Keratinocyte (primary cell): ENCODE results near the gene MYL10. TPM values are rescaled to one million over a fixed set of nuclear protein-coding genes. Genes with fewer than 3 reads are reported as not detected.

Source experiments
- DNase-seq: peaks from one replicate; pipeline ENCODE4 v3.0.0-alpha.2; 2011; ENCODE audit warnings: low read depth, missing footprints, low spot score
- FAIRE-seq: peaks from 2 replicates; lab custom pipeline; 2011; peaks lifted over from hg19 to GRCh38; lab: Jason Lieb, UNC
- H2AFZ ChIP-seq: 2 replicates; pipeline ENCODE4 v1.6.0; 2012; ENCODE audit warnings: low read length, control low read depth, inconsistent platforms; ENCODE audit not compliant: control insufficient read depth
- H3K27ac ChIP-seq: 2 replicates; pipeline ENCODE4 v1.5.1; 2011; ENCODE audit warnings: low read length; ENCODE audit not compliant: control insufficient read depth, insufficient read depth
- H3K27me3 ChIP-seq: 3 replicates; pipeline ENCODE4 v1.6.0; 2011; ENCODE audit warnings: low read length; ENCODE audit not compliant: control insufficient read depth, insufficient read depth; ENCODE audit errors: extremely low read depth
- H3K36me3 ChIP-seq, 2 experiments: 2 replicates in 1 of 2; 3 replicates in 1 of 2; pipeline ENCODE4 v1.5.1; 2011; ENCODE audit warnings: low read length in 2 of 2, mild to moderate bottlenecking in 1 of 2; ENCODE audit not compliant: control insufficient read depth in 2 of 2, insufficient read depth in 2 of 2; ENCODE audit errors: extremely low read depth in 1 of 2
- H3K4me1 ChIP-seq: 3 replicates; pipeline ENCODE4 v1.5.1; 2011; ENCODE audit warnings: low read length; ENCODE audit not compliant: control insufficient read depth, insufficient read depth; ENCODE audit errors: extremely low read depth
- H3K4me2 ChIP-seq: 3 replicates; pipeline ENCODE4 v1.6.0; 2011; ENCODE audit warnings: low read depth, low read length; ENCODE audit not compliant: control insufficient read depth, insufficient read depth; ENCODE audit errors: extremely low read depth
- H3K4me3 ChIP-seq, 3 experiments: fragments of 200-600 bp in 1 of 3; sonication (generic) in 1 of 3; 2 replicates in 2 of 3; 3 replicates in 1 of 3; pipeline ENCODE4 v1.5.1; 2011 to 2016; ENCODE audit warnings: low read length in 3 of 3, mild to moderate bottlenecking in 3 of 3, control low read depth in 2 of 3, inconsistent platforms in 1 of 3, low read depth in 1 of 3, mixed read lengths in 1 of 3, mixed run types in 1 of 3, moderate library complexity in 1 of 3; ENCODE audit not compliant: control insufficient read depth in 2 of 3, insufficient read depth in 2 of 3; ENCODE audit errors: extremely low read depth in 1 of 3
- H3K79me2 ChIP-seq: 2 replicates; pipeline ENCODE4 v1.6.0; 2012; ENCODE audit warnings: low read length; ENCODE audit not compliant: control insufficient read depth, insufficient read depth
- H3K9ac ChIP-seq: 3 replicates; pipeline ENCODE4 v1.6.0; 2011; ENCODE audit warnings: low read length; ENCODE audit not compliant: control insufficient read depth, insufficient read depth; ENCODE audit errors: extremely low read depth
- H3K9me1 ChIP-seq: 3 replicates; pipeline ENCODE4 v1.6.0; 2011; ENCODE audit warnings: low read length; ENCODE audit not compliant: control insufficient read depth, insufficient read depth; ENCODE audit errors: extremely low read depth
- H3K9me3 ChIP-seq: 2 replicates; pipeline ENCODE4 v1.5.1; 2012; ENCODE audit warnings: low read depth, low read length; ENCODE audit not compliant: control insufficient read depth
- H4K20me1 ChIP-seq: 3 replicates; pipeline ENCODE4 v1.6.0; 2011; ENCODE audit warnings: low read length; ENCODE audit not compliant: control insufficient read depth, insufficient read depth; ENCODE audit errors: extremely low read depth
- CTCF ChIP-seq, 3 experiments: IDR thresholded peaks in 1 of 3; conservative IDR thresholded peaks in 1 of 3; optimal IDR thresholded peaks in 1 of 3; 2 replicates in 2 of 3; 3 replicates in 1 of 3; pipeline versions ENCODE3 to v1.5.1; 2011; ENCODE audit warnings: low read length in 3 of 3, mild to moderate bottlenecking in 3 of 3, moderate library complexity in 2 of 3, control low read depth in 1 of 3, inconsistent platforms in 1 of 3; ENCODE audit not compliant: insufficient read depth in 2 of 3; ENCODE audit errors: extremely low read depth in 1 of 3
- EZH2 ChIP-seq: IDR thresholded peaks from one replicate; pipeline ENCODE4 v1.6.1; 2012; ENCODE audit warnings: inconsistent platforms, mild to moderate bottlenecking, low read length, moderate library complexity
- dilution Hi-C: fragments of 300-500 bp; cut with MboI; formaldehyde crosslinking; loops from one replicate; pipeline ENCODE4 v1.7.0; 2020; ENCODE audit warnings: low sequenced_read_pairs; ENCODE audit not compliant: extremely low pct_ligation_motif_present
- polyA plus RNA-seq, 5 experiments: library from polyadenylated mRNA; depleted of rRNA in 3 of 5; stranded (reverse) in 3 of 5; stranded (forward) in 1 of 5; unstranded in 1 of 5; fragments of >200 nt; gene quantifications; 1 replicate in 1 of 5; 2 replicates in 3 of 5; 3 replicates in 1 of 5; pipeline versions ENCODE4 v1.2.1 to v1.2.3, GENCODE V29; 2011 to 2012; ENCODE audit warnings: missing spikeins in 2 of 5, low read depth in 1 of 5, low replicate concordance in 1 of 5

Gene MYL10
- polyA plus RNA-seq, 1 donor (not counting 4 experiments of a cell fraction or from before 2014, with no cell fraction given), result not detected

- Histone ChIP-seq H3K36me3 (no peaks in the 10 kb centered on the region), H3K9me1 (no peaks in the 10 kb centered on the region), H2AFZ (no peak overlapping the region), H3K4me3 (no peak overlapping the region), H3K27ac (no peak overlapping the region), H3K4me2 (no peak overlapping the region), H3K27me3 (no peaks in the 10 kb centered on the region), H3K9me3 (no peaks in the 10 kb centered on the region), H3K9ac (no peak overlapping the region), H3K79me2 (no peaks in the 10 kb centered on the region), H4K20me1 (no peaks in the 10 kb centered on the region), H3K4me1 (peaks cover 6% of the 10 kb centered on the region)
- DNase-seq (no peak), FAIRE-seq (no peak)
- TF ChIP-seq EZH2 (no peak), CTCF (optimal IDR thresholded peaks at IDR 0.05 in 1 of 3, IDR thresholded peaks at IDR 0.05 in 1 of 3, conservative IDR thresholded peaks at IDR 0.05 in 1 of 3; ENCODE audit: extremely low read depth in 1 of 3, insufficient read depth in 2 of 3, low read length in 3 of 3) (no peak)
- dilution Hi-C loops, result no loop called here
Observed at GRCh38 chr7:101604331-101604933, 24.7 kb downstream of the MYL10 start.

- Histone ChIP-seq H3K4me1 (no peaks in the 10 kb centered on the region), H3K9ac (no peak overlapping the region), H3K79me2 (no peaks in the 10 kb centered on the region), H3K27ac (no peak overlapping the region), H3K36me3 (no peaks in the 10 kb centered on the region), H2AFZ (no peak overlapping the region), H3K9me1 (no peaks in the 10 kb centered on the region), H3K4me2 (no peak overlapping the region), H3K9me3 (no peaks in the 10 kb centered on the region), H3K27me3 (no peaks in the 10 kb centered on the region), H3K4me3 (no peak overlapping the region), H4K20me1 (no peaks in the 10 kb centered on the region)
- TF ChIP-seq EZH2, result no peak
- peak; percentile 83 to 98 (median 96) for TF ChIP-seq CTCF (optimal IDR thresholded peaks at IDR 0.05 in 1 of 3, IDR thresholded peaks at IDR 0.05 in 1 of 3, conservative IDR thresholded peaks at IDR 0.05 in 1 of 3; ENCODE audit: extremely low read depth in 1 of 3, insufficient read depth in 2 of 3, low read length in 3 of 3)
- no peak for DNase-seq
- dilution Hi-C loops, result no loop called here
- FAIRE-seq, result peak; percentile 41
Observed at GRCh38 chr7:101602484-101603241, 26.4 kb downstream of the MYL10 start.
